Measurements from ENCODE around the gene FANCC.

DNA sequence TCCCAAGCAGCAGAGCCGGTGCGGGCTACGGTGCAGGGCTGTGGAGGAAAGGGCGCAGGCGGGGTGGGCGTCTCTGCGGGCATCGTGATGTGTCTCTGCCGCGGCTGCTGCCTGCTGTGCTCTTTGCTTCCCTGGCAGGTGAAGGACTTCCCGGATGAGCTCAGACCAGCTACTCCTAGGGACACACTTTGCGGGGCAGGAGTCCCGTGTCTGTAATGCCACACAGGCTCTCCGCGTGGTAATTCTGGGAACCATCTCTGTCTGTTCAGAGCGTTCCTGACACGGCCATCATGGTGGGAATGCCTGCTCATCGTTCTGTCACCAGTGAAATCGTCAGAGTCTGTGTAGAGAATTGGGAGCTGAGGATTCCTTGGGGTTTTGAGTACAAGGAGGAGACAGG lies 235.5 kb downstream of the FANCC start:
- TF ChIP-seq, protein P1, sequence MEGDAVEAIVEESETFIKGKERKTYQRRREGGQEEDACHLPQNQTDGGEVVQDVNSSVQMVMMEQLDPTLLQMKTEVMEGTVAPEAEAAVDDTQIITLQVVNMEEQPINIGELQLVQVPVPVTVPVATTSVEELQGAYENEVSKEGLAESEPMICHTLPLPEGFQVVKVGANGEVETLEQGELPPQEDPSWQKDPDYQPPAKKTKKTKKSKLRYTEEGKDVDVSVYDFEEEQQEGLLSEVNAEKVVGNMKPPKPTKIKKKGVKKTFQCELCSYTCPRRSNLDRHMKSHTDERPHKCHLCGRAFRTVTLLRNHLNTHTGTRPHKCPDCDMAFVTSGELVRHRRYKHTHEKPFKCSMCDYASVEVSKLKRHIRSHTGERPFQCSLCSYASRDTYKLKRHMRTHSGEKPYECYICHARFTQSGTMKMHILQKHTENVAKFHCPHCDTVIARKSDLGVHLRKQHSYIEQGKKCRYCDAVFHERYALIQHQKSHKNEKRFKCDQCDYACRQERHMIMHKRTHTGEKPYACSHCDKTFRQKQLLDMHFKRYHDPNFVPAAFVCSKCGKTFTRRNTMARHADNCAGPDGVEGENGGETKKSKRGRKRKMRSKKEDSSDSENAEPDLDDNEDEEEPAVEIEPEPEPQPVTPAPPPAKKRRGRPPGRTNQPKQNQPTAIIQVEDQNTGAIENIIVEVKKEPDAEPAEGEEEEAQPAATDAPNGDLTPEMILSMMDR (IDR thresholded peaks at IDR 0.05 in 2 of 3, conservative IDR thresholded peaks at IDR 0.05 in 1 of 3; ENCODE audit: borderline replicate concordance in 1 of 3, insufficient read depth in 1 of 3, low read depth in 2 of 3, low read length in 2 of 3), result no peak
- TF ChIP-seq, protein P2, sequence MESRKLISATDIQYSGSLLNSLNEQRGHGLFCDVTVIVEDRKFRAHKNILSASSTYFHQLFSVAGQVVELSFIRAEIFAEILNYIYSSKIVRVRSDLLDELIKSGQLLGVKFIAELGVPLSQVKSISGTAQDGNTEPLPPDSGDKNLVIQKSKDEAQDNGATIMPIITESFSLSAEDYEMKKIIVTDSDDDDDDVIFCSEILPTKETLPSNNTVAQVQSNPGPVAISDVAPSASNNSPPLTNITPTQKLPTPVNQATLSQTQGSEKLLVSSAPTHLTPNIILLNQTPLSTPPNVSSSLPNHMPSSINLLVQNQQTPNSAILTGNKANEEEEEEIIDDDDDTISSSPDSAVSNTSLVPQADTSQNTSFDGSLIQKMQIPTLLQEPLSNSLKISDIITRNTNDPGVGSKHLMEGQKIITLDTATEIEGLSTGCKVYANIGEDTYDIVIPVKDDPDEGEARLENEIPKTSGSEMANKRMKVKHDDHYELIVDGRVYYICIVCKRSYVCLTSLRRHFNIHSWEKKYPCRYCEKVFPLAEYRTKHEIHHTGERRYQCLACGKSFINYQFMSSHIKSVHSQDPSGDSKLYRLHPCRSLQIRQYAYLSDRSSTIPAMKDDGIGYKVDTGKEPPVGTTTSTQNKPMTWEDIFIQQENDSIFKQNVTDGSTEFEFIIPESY (IDR thresholded peaks at IDR 0.05; ENCODE audit: extremely low read depth, insufficient replicate concordance, low read length), result no peak
- TF ChIP-seq JUND (IDR thresholded peaks at IDR 0.05), result no peak
- no peak for TF ChIP-seq EZH2 (IDR thresholded peaks at IDR 0.05)
- TF ChIP-seq, protein P3, sequence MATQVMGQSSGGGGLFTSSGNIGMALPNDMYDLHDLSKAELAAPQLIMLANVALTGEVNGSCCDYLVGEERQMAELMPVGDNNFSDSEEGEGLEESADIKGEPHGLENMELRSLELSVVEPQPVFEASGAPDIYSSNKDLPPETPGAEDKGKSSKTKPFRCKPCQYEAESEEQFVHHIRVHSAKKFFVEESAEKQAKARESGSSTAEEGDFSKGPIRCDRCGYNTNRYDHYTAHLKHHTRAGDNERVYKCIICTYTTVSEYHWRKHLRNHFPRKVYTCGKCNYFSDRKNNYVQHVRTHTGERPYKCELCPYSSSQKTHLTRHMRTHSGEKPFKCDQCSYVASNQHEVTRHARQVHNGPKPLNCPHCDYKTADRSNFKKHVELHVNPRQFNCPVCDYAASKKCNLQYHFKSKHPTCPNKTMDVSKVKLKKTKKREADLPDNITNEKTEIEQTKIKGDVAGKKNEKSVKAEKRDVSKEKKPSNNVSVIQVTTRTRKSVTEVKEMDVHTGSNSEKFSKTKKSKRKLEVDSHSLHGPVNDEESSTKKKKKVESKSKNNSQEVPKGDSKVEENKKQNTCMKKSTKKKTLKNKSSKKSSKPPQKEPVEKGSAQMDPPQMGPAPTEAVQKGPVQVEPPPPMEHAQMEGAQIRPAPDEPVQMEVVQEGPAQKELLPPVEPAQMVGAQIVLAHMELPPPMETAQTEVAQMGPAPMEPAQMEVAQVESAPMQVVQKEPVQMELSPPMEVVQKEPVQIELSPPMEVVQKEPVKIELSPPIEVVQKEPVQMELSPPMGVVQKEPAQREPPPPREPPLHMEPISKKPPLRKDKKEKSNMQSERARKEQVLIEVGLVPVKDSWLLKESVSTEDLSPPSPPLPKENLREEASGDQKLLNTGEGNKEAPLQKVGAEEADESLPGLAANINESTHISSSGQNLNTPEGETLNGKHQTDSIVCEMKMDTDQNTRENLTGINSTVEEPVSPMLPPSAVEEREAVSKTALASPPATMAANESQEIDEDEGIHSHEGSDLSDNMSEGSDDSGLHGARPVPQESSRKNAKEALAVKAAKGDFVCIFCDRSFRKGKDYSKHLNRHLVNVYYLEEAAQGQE (IDR thresholded peaks at IDR 0.05; ENCODE audit: low read depth), result no peak
- TF ChIP-seq SP1 (IDR thresholded peaks at IDR 0.05; ENCODE audit: low read depth), result no peak
- TF ChIP-seq POLR2AphosphoS5 (IDR thresholded peaks at IDR 0.05; ENCODE audit: low read depth, low read length), result no peak
- TF ChIP-seq CBX3 (IDR thresholded peaks at IDR 0.05; ENCODE audit: low read depth), result no peak
- no peak for TF ChIP-seq POLR2A (IDR thresholded peaks at IDR 0.05; ENCODE audit: borderline replicate concordance, extremely low read depth, insufficient read depth, insufficient read length)
